T1000 (cell line): ENCODE data around the gene MRPL17.
"Not testable (repeated sequence)": the region's sequence is repeated elsewhere in the genome, so short reads cannot be mapped to it uniquely, and the experiment has no call there.

Experiments used
- DNase-seq: peaks from one replicate; lab custom pipeline; 2025; ENCODE audit warnings: mixed read lengths; lab: John Stamatoyannopoulos, UW

The MRPL17 gene

DNA sequence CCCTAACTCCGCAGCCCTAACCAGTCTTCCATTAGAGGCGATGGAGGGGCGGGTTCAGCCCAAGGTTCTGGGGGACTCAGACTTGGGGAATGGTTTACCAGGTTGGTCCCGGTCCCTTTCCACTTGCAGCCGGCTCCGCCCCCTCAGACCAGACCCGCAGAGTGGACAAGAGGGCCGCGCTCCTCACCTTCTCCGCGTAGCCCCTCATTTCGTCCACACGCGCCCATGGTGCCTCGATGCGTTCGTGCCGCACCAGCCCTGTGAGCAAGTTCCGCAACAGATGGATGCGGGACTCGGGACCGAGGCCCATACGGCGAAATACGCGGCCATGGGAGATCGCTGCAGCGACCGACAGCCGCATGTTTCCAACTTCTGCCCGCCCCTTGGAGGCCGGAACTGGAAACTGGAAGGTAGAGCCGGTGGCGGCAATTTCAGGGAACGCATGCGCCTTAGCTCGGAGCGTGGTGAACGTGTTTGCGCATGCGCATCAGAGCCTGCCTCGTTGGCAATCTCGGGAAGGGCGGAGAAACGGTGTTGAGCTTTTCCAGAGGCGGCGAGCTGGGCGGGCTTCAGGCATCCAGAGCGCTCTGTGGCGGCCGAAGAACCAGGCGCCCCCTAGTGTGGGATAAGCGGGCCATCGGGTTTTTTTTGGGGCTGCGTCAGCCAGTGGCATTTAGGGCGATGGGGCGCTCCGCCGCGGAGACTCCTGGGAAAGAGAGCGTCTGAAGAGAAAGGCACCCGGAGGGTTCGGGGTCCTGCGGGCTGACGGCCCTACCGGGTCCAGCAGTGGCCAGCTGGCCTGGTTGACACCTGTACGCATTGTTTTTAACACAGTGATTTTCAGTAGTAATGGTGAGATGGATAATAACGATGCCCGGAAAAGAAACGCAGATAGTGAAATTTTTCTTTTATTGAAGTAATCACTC lies at the start of gene MRPL17:
TSS of gene MRPL17 (minus strand) at position 405 of the 926 bp plus-strand sequence. CDS start at position 361, 44 bp downstream.
- DNase-seq = peak; percentile 96

DNA sequence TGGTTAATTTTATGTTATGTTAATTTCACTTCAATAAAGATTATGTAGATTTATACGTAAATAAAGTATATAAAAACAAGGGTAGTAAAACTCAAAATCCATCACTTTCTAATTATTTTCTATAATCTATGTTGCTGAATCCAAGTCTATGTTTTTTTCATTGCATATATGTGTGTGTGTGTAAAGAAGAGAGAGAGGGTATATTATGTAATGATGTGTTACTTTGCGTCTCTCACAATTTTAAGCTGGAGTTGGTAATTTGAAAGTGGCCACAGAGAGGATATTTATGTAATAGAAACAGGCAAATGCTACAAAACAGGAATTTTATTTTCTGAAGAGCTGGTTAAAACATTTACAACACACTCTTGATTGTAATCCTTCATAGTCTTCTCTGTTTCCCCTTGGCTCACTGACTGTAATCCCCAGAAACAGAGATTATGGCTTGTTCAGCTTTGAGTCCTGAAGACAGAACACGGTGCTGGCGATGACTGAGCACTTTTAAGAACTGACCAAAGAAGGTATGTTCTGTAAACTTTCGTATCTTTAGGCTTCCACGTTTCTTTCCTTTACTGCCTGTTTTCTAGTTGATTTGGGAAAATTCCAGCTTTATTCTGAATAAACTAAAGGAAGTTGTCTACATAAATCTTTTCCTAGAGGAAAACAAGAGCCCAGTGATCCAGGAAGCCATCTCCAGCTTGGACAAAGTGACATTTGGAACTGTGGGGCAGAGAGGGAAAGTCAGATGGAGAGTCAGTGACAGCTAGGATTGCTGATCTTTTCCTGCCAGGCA lies 45.0 kb upstream of the MRPL17 start:
- DNase-seq = no peak

GRCh38 chr11:6725386-6725896 lies 42.3 kb upstream of the MRPL17 start:
- no peak for DNase-seq

DNA sequence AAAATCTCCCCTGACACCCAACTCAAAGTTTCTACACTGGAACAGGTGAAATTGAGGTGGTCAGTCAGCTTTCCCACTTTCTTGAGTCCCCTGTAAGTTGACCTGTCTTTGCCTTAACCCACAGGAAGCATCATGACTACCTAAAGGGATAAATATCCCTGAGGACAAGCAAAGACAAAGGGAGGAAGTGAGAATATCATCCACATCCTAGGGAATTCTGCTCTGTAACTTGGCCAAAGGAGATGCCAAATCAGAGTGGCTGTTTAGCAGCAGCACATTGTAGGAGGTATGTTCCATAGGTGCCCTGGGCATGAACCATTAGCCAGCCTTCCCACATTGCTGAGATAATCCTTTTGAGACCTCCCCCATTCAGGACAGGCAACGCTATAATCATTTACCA lies 40.9 kb upstream of the MRPL17 start:
- DNase-seq = no peak

DNA sequence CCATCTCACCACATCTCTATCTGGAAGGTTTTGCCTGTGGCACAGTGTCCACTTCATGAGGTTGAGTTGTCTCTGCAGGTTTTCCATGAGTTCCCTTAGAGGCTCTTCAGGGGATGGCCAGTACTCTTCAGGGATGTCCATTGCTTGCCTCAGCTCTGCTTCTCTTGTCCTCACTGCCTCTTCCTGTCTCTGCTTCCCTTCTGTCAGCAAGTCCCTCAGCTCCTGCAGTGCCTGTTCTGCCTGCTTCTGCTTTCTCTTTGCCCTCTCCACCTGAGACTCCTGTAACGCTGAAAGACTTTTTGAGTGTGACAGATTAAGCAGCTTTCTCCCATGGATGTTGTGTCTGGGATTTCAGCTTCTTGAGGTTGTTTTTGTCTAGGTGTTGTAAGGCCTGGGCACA lies 38.2 kb upstream of the MRPL17 start:
- no peak for DNase-seq

- DNase-seq = no peak
Measured at GRCh38 chr11:6719576-6719975, 36.4 kb upstream of the MRPL17 start.

- DNase-seq = no peak
Measured at GRCh38 chr11:6717426-6717825, 34.3 kb upstream of the MRPL17 start.

DNA sequence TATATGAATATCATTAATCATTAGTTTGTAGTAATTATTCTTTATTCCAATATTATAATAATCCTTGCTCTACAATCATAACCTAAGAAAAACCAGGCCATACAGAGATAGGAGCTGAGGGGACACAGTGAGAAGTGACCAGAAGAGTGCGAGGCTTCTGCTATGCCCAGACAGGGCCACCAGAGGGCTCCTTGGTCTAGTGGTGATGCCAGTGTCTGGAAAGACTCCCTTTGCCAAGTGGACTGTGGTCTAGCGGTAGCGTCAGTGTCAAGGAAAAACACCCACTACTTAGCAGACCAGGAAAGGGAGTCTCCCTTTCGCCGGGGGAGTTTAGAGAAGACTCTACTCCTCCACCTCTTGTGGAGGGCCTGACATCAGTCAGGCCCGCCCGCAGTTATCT lies 28.4 kb upstream of the MRPL17 start:
- not testable (repeated sequence) for DNase-seq

DNA sequence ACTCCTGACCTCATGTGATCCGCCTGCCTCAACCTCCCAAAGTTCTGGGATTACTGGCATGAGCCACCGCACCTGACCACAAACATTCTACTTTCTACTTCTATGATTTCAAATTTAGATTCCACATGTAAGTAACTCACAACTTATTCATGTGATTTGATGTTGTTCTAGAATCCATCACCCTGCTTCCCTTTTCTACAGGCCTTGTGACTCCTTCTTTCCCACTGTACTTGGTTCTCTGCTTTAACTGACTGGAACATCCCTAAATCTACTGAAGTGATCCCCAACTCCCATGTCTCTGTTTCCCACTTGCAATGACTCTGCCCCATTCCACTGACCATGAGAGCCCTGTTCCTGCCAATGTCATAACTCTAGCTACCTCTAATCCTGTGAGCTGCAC lies 25.7 kb upstream of the MRPL17 start:
- DNase-seq = no peak

DNA sequence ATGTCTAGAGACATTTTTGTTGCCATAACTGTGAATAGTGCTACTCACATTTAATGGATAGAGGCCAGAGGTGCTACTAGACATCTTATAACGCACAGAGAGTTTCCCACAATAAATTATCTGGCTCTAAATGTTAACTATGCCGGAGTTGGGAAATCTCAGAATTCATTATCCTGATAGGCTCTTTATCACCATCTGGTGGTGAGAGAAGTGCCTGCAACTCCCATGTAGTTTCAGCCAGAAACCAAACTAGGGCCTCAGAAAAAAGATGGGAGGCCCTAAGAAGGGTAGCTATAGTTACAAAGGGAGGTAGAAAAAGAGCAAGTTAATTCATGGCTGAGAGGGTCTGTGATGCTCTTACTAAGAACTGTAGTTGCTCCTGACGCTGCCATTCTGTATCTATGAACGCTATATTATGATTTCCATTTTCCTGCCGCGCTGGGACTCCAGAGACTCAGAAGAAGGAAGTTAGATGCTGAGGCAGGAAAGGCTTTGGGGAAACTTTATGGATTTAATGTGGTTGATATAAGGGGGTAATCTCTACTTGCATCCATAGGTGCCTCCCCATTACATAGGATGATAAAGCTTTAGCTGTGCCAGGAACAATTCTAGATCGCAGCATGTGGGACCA lies 22.9 kb upstream of the MRPL17 start:
- peak; percentile 16 for DNase-seq

GRCh38 chr11:6703247-6704063 lies 20.3 kb upstream of the MRPL17 start:
- DNase-seq = peak; percentile 11

- not testable (repeated sequence) for DNase-seq
Measured at GRCh38 chr11:6701955-6702354, 18.8 kb upstream of the MRPL17 start.

- DNase-seq = no peak
Measured at GRCh38 chr11:6695377-6695776, 12.2 kb upstream of the MRPL17 start.

- no peak for DNase-seq
Measured at GRCh38 chr11:6694229-6694535, 11.0 kb upstream of the MRPL17 start.

DNA sequence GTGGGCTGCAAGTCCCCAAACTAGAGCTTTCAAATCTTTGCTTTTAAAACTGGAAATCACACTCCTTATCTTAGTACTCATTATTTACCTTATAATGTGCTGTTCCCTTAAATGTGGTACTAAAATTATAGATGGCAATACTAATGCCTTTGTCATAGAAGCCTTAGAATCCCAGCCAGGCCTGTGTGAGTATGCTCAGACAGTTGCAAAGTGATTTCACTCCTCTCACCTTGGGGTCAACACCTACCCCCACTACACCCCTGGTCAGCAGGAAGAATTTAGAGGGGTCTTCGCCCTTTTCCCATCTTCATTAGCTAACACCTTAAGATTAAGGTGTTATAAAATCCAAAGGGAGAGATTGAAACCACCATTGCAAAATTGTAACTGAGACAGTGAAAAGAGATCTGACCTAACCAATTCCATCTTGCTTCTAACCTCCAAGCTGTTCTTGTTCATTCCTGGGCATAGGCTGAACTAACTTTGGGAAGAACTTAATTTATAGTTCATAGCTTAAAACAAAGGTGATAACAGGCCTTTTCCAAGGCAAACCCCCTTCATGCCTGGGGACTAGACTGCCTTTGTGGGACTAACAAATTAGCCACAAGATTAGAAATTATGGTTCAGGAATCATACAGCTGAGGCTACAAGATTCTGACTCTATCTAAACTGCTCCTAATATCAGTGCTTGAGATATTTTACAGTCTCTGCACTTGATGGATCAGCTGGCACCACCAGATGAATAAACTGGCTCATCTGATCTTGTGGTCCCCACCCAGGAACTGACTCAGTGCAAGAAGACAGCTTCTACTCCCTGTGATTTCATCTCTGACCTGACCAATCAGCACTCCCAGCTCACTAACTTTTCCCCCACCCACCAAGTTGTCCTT lies 10.4 kb upstream of the MRPL17 start:
- DNase-seq = peak; percentile 9

GRCh38 chr11:6692128-6692527 lies 9.0 kb upstream of the MRPL17 start:
- DNase-seq = no peak

DNA sequence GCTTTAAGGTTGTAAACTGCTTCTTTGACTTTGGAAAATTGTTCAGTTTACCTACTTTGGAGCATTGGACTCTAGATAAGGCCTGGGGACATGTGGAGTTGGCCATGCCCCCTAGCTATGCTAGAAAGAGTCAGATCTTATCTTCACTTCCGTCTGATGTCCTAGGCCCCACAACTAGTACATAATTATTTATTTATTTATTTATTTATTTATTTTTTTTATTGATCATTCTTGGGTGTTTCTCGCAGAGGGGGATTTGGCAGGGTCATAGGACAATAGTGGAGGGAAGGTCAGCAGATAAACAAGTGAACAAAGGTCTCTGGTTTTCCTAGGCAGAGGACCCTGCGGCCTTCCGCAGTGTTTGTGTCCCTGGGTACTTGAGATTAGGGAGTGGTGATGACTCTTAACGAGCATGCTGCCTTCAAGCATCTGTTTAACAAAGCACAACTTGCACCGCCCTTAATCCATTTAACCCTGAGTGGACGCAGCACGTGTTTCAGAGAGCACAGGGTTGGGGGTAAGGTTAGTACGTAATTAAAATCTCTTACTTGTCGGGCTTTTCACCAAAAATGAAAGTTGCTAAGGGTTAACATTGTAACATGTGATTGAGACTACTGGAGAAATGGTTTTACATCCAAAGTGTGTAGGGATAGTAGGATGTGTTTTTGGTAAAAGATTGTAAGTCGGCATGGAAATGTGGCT lies 7.4 kb upstream of the MRPL17 start:
- DNase-seq = not testable (repeated sequence)

- DNase-seq = no peak
Measured at GRCh38 chr11:6687876-6688275, 4.7 kb upstream of the MRPL17 start.

DNA sequence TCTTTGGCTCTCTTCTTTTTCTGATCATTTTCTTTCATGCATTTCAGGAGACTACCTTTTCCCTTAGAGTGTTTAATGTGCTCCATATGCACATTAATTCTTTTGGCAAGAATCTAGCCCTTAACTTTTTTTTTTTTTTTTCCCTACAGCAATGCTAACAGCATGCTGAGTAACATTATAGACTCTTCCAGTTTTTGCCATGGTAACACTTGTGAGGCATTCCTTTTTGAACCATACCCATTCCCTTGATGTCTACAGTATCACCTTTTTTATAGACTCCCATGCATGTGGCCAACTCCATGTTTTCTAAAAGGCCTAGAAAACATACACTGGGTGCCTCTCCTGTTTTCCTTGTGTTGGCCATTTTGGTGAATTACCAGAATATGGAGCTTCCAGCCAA lies 2.9 kb upstream of the MRPL17 start:
- no peak for DNase-seq

- DNase-seq = not testable (repeated sequence)
Measured at GRCh38 chr11:6684068-6684467, 928 bp upstream of the MRPL17 start.
